Measurements from ENCODE around the gene SESTD1. TPM values are rescaled to one million over a fixed set of nuclear protein-coding genes. Genes with fewer than 3 reads are reported as not detected.

The SESTD1 gene
- polyA plus RNA-seq, 3 donors, result 25.3 to 44.4 (median 25.3) TPM

GRCh38 chr2:179082697-179083096, 181.9 kb downstream of the SESTD1 start:
- H3K27ac Mint-ChIP-seq, result no peak overlapping the region
- TF ChIP-seq CTCF (IDR thresholded peaks at IDR 0.05), result no peak
- H2AFZ ChIP-seq (ENCODE audit: insufficient read depth, low read depth, low read length, poor library complexity, severe bottlenecking), result no peak overlapping the region

GRCh38 chr2:179081954-179082353, 182.7 kb downstream of the SESTD1 start:
- DNase-seq, result no peak
- Mint-ChIP-seq H3K9me3 (peaks cover 10 to 31% (median 22%) of the 10 kb centered on the region in 7 donors), H3K36me3 (no peaks in the 10 kb centered on the region), H3K27me3 (ENCODE audit: low read depth in 3 of 3) (peaks cover 0 to 2% (median 1%) of the 10 kb centered on the region in 3 donors), H3K27ac (no peak overlapping the region), H3K4me1 (no peaks in the 10 kb centered on the region), H3K4me3 (no peak overlapping the region)
- Histone ChIP-seq H3K4me2 (replicated peaks; ENCODE audit: extremely low read depth, low read length, poor library complexity, severe bottlenecking) (no peak overlapping the region), H4K20me1 (ENCODE audit: insufficient read depth, low read length) (no peaks in the 10 kb centered on the region), H3K4me1 (ENCODE audit: control insufficient read depth in 1 of 2, insufficient read depth in 2 of 2, low read length in 2 of 2) (no peaks in the 10 kb centered on the region), H3K36me3 (replicated peaks in 1 of 2; ENCODE audit: control insufficient read depth in 1 of 2, insufficient read depth in 2 of 2, low read length in 2 of 2) (no peaks in the 10 kb centered on the region), H3K4me3 (replicated peaks in 1 of 3; ENCODE audit: low read depth in 2 of 3, low read length in 3 of 3) (no peak overlapping the region), H3K9me3 (replicated peaks in 1 of 2; ENCODE audit: control insufficient read depth in 1 of 2, insufficient read depth in 1 of 2, low read length in 2 of 2) (no peaks in the 10 kb centered on the region), H3K79me2 (ENCODE audit: insufficient read depth, low read length) (no peaks in the 10 kb centered on the region), H2AFZ (ENCODE audit: insufficient read depth, low read depth, low read length, poor library complexity, severe bottlenecking) (no peak overlapping the region), H3K27me3 (ENCODE audit: control insufficient read depth in 2 of 2, insufficient read depth in 2 of 2, low read length in 2 of 2) (no peaks in the 10 kb centered on the region), H3K27ac (ENCODE audit: low read depth in 1 of 2, low read length in 2 of 2) (no peak overlapping the region), H3K9ac (ENCODE audit: insufficient read depth, low read length, poor library complexity, severe bottlenecking) (no peak overlapping the region)
- TF ChIP-seq CTCF (IDR thresholded peaks at IDR 0.05), result no peak
- intact Hi-C loops (cut with micrococcal nuclease), result no loop called here

More at GRCh38 chr2:179082697-179083096, 181.9 kb downstream of the SESTD1 start:
- H3K27ac ChIP-seq (ENCODE audit: low read depth in 1 of 2, low read length in 2 of 2), result no peak overlapping the region
- no peaks in the 10 kb centered on the region for H4K20me1 ChIP-seq (ENCODE audit: insufficient read depth, low read length)
- no peaks in the 10 kb centered on the region for H3K36me3 ChIP-seq (replicated peaks in 1 of 2; ENCODE audit: control insufficient read depth in 1 of 2, insufficient read depth in 2 of 2, low read length in 2 of 2)
- Mint-ChIP-seq H3K27me3 (ENCODE audit: low read depth in 3 of 3) (peaks cover 0 to 2% (median 0%) of the 10 kb centered on the region in 3 donors), H3K4me3 (no peak overlapping the region), H3K9me3 (peaks cover 8 to 25% (median 18%) of the 10 kb centered on the region in 7 donors), H3K4me1 (no peaks in the 10 kb centered on the region), H3K36me3 (no peaks in the 10 kb centered on the region)
- no peak for DNase-seq
- 63% methylated on average over 2 of the region's 2 CpGs for WGBS (ENCODE audit: insufficient coverage)
- H3K79me2 ChIP-seq (ENCODE audit: insufficient read depth, low read length), result no peaks in the 10 kb centered on the region
- H3K9ac ChIP-seq (ENCODE audit: insufficient read depth, low read length, poor library complexity, severe bottlenecking), result no peak overlapping the region
- H3K27me3 ChIP-seq (ENCODE audit: control insufficient read depth in 2 of 2, insufficient read depth in 2 of 2, low read length in 2 of 2), result no peaks in the 10 kb centered on the region
- H3K9me3 ChIP-seq (replicated peaks in 1 of 2; ENCODE audit: control insufficient read depth in 1 of 2, insufficient read depth in 1 of 2, low read length in 2 of 2), result no peaks in the 10 kb centered on the region
- no peaks in the 10 kb centered on the region for H3K4me1 ChIP-seq (ENCODE audit: control insufficient read depth in 1 of 2, insufficient read depth in 2 of 2, low read length in 2 of 2)
- H3K4me2 ChIP-seq (replicated peaks; ENCODE audit: extremely low read depth, low read length, poor library complexity, severe bottlenecking), result no peak overlapping the region
- intact Hi-C loops (cut with micrococcal nuclease), result no loop called here
- no peak overlapping the region for H3K4me3 ChIP-seq (replicated peaks in 1 of 3; ENCODE audit: low read depth in 2 of 3, low read length in 3 of 3)

All from CD14-positive monocyte (primary cell).